Heart left ventricle (tissue), 16 donors: ENCODE measurements around the gene DRD2. TPM values are rescaled to one million over a fixed set of nuclear protein-coding genes. Genes with fewer than 3 reads are reported as not detected.
"Not testable (repeated sequence)": the region's sequence is repeated elsewhere in the genome, so short reads cannot be mapped to it uniquely, and the experiment has no call there.

ENCODE experiments used
- ATAC-seq, 4 donors: fragments of 200-7000 bp; cut with Tn5 transposase; one replicate each; pipeline ENCODE4 v1.9.1; 2020 to 2022; ENCODE audit warnings: moderate library complexity in 4 of 4, mild to moderate bottlenecking in 3 of 4, moderate number of reproducible peaks in 1 of 4
- DNase-seq, 5 donors: peaks; one replicate each; pipeline ENCODE4 v3.0.0-alpha.2; 2020
- H3K27ac ChIP-seq, 12 donors: fragments of 200-600 bp; sonication (generic) in 4 of 12; one replicate each; pipeline versions ENCODE4 v1.5.0 to v1.8.0; 2016 to 2022; ENCODE audit warnings: mild to moderate bottlenecking in 2 of 12
- H3K27me3 ChIP-seq, 9 donors: fragments of 200-600 bp; sonication (generic) in 2 of 9; one replicate each; pipeline versions ENCODE4 v1.5.1 to v1.8.0; 2016 to 2022; ENCODE audit warnings: mild to moderate bottlenecking in 3 of 9
- H3K36me3 ChIP-seq, 9 donors: fragments of 200-600 bp; sonication (generic) in 2 of 9; one replicate each; pipeline versions ENCODE4 v1.5.0 to v1.8.0; 2018 to 2022; ENCODE audit warnings: mild to moderate bottlenecking in 2 of 9
- H3K4me1 ChIP-seq, 12 donors: fragments of 200-600 bp; sonication (generic) in 4 of 12; one replicate each; pipeline versions ENCODE4 v1.5.0 to v1.8.0; 2016 to 2022; ENCODE audit warnings: mild to moderate bottlenecking in 3 of 12
- H3K4me3 ChIP-seq, 12 donors: fragments of 200-600 bp; sonication (generic) in 4 of 12; one replicate each; pipeline versions ENCODE4 v1.5.0 to v1.8.0; 2017 to 2022; ENCODE audit warnings: mild to moderate bottlenecking in 9 of 12, moderate library complexity in 4 of 12
- H3K9me3 ChIP-seq, 12 donors: fragments of 200-600 bp; sonication (generic) in 4 of 12; one replicate each; pipeline versions ENCODE4 v1.5.0 to v1.8.0; 2016 to 2022; ENCODE audit warnings: mild to moderate bottlenecking in 1 of 12
- CTCF ChIP-seq, 12 donors: fragments of 200-600 bp; sonication (generic) in 4 of 12; IDR thresholded peaks; one replicate each; pipeline versions ENCODE4 v1.5.0 to v1.8.0; 2018 to 2022; ENCODE audit warnings: antibody characterized with exemption in 12 of 12, mild to moderate bottlenecking in 5 of 12
- POLR2A ChIP-seq, 2 donors: fragments of 450-650 bp; IDR thresholded peaks; one replicate each; pipeline ENCODE4 v1.6.1; 2017; ENCODE audit warnings: antibody characterized with exemption in 2 of 2, mild to moderate bottlenecking in 2 of 2, moderate library complexity in 2 of 2
- WGBS, 4 donors: extraction: QIAGEN DNeasy Blood & Tissue Kit in 2 of 4; methylation state at CpG; one replicate each; pipeline versions ENCODE4 v1.1.5 to v1.1.7; 2013 to 2018; 5-methylcytosine and 5-hydroxymethylcytosine counted together
- intact Hi-C, 10 donors: fragments of 100-400 bp; cut with DNase I; formaldehyde crosslinking; loops; one replicate each; pipeline versions ENCODE4 v1.11.1 to v1.14.2; 2022
- long read RNA-seq, 3 donors: library from polyadenylated mRNA; unstranded; transcript quantifications; one replicate each; pipeline ENCODE4 v2.0.0, GENCODE V29; 2020 to 2021
- polyA plus RNA-seq, 2 donors: library from polyadenylated mRNA; stranded (reverse); fragments of 200-250 nt; gene quantifications; one replicate each; pipeline ENCODE4 v1.2.3, GENCODE V29; 2013
- total RNA-seq, 9 donors: library from RNA; depleted of rRNA in 2 of 9; stranded (reverse); fragments of >200 nt in 2 of 9; fragmentation: NEBNext Ultra II Directional in 3 of 9; extraction: Animal tissue kit (Norgen Biotek cat#: 25700) in 3 of 9; gene quantifications; one replicate each; pipeline versions ENCODE4 v1.1.0 to v1.2.4, GENCODE V29; 2016 to 2023
- donor health status: ischemic (EF 13 %, LVEDD 7.1; RV severe dilation, severe dysfunction).
- donor health status: healthy with polysubstance abuse.
- donor health status: DM: no; HTN: yes; CAD: no.
- donor health status: DM: no; HTN: no; CAD: no.
- donor health status: ischemic (EF 25% LVEDD 6.9; RV normal size, moderate dysfunction).
- donor health status: ischemic (EF 25% LVEDD 5.7; RV mildly dilated, moderate dysfunction).
- donor health status: healthy.
- donor health status: DM: yes; HTN: yes; CAD: no.
- donor health status: ischemic (EF 35%, LVEDD 5.7; RV mildly dilated, moderate dysfunction).
- donor health status: nonischemic (EF 11% LVEDD 7.7; RV severe dilation, severe dysfunction).
- donor health status: DM: yes; HTN: yes; CAD: no.
- donor health status: PGD.
- donor health status: ischemic (EF 29% LVEDD 5.4; RV normal size, mild dysfunction).
- donor health status: nonischemic (EF 23%, LVEDD 6.1; RV moderate dilation, normal function).

DRD2 gene
- under 1 TPM in 1 of 9 donors, not detected in 8; 0.14 TPM for total RNA-seq
- polyA plus RNA-seq: under 1 TPM in 1 of 2 donors, not detected in 1; 0.12 TPM
- long read RNA-seq, donor 1: 0 reads
- long read RNA-seq, donor 2: 0 reads
- long read RNA-seq, donor 3: 0 reads

GRCh38 chr11:113475160-113475761 is at the start of gene DRD2:
DRD2 (minus strand) TSS chr11:113475398; CDS start chr11:113424651, 50,747 bp downstream.
- no peak for TF ChIP-seq POLR2A (IDR thresholded peaks at IDR 0.05)
- no peak for TF ChIP-seq CTCF (IDR thresholded peaks at IDR 0.05)

GRCh38 chr11:113523906-113524305 is 48.7 kb upstream of the DRD2 start:
- 93 to 95% (median 95%) methylated on average over 23 to 24 of the region's 24 CpGs for WGBS, 4 donors
- H3K4me3 ChIP-seq, DNase-seq, ATAC-seq, H3K36me3 ChIP-seq, H3K9me3 ChIP-seq, intact Hi-C loops, H3K4me1 ChIP-seq, H3K27ac ChIP-seq: not testable (repeated sequence)
- peaks cover 0 to 11% (median 0%) of the 10 kb centered on the region in 9 donors for H3K27me3 ChIP-seq

More at GRCh38 chr11:113475160-113475761, at the start of gene DRD2:
- H3K4me3 ChIP-seq: peak within 1 kb of the TSS in 2 of 12 donors; percentile 16 to 18
- no peak for DNase-seq
- no peaks in the 10 kb centered on the region for H3K9me3 ChIP-seq
- H3K27ac ChIP-seq: no peak within 1 kb of the TSS
- ATAC-seq: peak in 2 of 4 donors; percentile 22 to 45
- H3K36me3 ChIP-seq: no peaks in the 10 kb centered on the region
- intact Hi-C loops: no loop called here
- H3K27me3 ChIP-seq: peaks cover 17 to 90% (median 46%) of the 10 kb centered on the region in 9 donors
- 1 to 5% (median 3%) methylated on average over 17 to 65 of the region's 65 CpGs for whole genome bisulfite sequencing, 4 donors
- H3K4me1 ChIP-seq: peaks cover 0 to 8% (median 0%) of the 10 kb centered on the region in 12 donors

- intact Hi-C loops: no loop called here
- WGBS, 4 donors: 51 to 60% (median 56%) methylated on average over 3 of the region's 3 CpGs
- H3K27ac ChIP-seq: no peak overlapping the region
Observed at GRCh38 chr11:113521737-113522517, 46.7 kb upstream of the DRD2 start.

DNA sequence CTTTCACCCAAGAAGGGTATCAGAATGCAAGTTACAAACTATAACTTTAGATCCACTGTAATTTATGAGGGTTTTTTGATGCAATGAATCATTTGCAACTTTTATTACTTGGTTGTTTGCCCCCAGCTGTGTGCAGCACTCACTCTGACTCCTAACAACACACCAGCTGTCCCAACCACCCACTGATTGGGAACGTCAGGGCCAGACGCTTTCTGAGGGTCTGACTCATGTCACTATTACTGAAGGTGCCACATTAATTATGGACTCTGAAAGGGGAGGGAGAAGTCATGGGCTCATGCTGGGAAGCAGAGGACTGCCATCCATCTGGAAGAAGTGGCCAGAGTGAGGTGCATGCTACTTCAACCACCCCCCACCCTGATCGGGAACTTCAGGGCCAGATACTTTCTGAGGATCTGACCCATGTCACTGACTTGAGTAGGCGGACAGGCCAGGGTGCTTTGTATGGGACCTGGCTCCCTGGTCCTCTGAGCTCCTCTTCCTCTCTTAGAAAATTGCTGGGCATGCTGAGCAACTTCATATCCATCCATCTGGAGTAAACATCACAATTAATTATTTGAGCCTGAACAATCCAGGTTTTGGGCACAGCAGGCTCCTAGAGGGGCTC is 44.9 kb upstream of the DRD2 start:
- DNase-seq: no peak
- H3K9me3 ChIP-seq: no peaks in the 10 kb centered on the region
- intact Hi-C loops: no loop called here

More at GRCh38 chr11:113521737-113522517, 46.7 kb upstream of the DRD2 start:
- H3K36me3 ChIP-seq: no peaks in the 10 kb centered on the region
- no peak overlapping the region for H3K4me3 ChIP-seq
- no peaks in the 10 kb centered on the region for H3K4me1 ChIP-seq
- peaks cover 0 to 14% (median 0%) of the 10 kb centered on the region in 9 donors for H3K27me3 ChIP-seq
- DNase-seq (no peak), ATAC-seq (no peak)
- no peaks in the 10 kb centered on the region for H3K9me3 ChIP-seq
- no peak for TF ChIP-seq CTCF (IDR thresholded peaks at IDR 0.05)
- no peak for TF ChIP-seq POLR2A (IDR thresholded peaks at IDR 0.05)

More for the DNA sequence above, 44.9 kb upstream of the DRD2 start:
- H3K4me3 ChIP-seq: no peak overlapping the region
- peaks cover 0 to 14% (median 0%) of the 10 kb centered on the region in 9 donors for H3K27me3 ChIP-seq
- H3K4me1 ChIP-seq: no peaks in the 10 kb centered on the region
- TF ChIP-seq CTCF (IDR thresholded peaks at IDR 0.05) (no peak), POLR2A (IDR thresholded peaks at IDR 0.05) (no peak)
- H3K27ac ChIP-seq: no peak overlapping the region
- 34 to 46% (median 39%) methylated on average over 4 of the region's 4 CpGs for WGBS, 4 donors
- ATAC-seq: no peak
- H3K36me3 ChIP-seq: no peaks in the 10 kb centered on the region
